GM18858 (cell line): Measurements from ENCODE around the gene ECE2.

Experiments
- ATAC-seq: cut with Tn5 transposase; IDR thresholded peaks from one replicate; pipeline ENCODE4 v1.9.1; 2021; ENCODE audit not compliant: unreplicated experiment

The ECE2 gene

DNA sequence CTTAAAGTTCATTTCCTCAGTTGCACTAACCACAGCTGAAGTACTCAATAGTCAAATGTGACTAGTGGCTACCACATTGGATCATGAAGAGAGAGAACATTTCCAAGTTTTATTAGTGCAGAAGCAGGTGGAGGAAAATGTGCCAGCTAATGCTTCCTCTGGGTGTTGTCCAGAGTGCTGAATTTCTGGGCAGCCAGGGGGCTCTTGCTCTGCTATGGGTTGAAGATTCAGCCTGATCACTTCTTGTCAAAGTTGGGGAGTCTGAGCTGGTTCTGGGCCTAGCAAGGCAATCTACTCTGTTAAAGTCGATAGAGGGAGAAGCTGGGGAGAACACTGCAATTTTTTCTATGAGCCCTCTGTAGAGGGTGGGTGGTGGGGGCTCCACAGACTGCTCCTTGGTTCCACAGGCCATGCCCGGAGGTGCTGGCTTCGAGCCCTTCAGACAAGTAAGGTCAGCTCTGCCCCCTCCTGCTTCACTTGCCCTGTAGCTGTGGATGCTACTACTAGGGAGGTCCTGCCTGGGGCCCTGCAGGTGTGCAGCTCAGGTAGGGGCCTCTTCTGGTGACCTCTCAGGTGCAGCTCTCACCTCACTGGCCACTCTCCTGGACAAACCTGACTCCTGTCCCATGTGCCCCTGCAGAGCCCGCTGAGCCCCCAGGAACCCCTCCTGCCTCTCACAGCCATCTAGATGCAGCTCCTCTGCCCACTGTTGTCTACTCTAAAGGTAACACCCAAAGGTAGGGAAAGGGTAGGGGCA is 35.3 kb upstream of the ECE2 start:
- no peak for ATAC-seq

GRCh38 chr3:184241141-184241446 is 34.7 kb upstream of the ECE2 start:
- ATAC-seq: no peak

GRCh38 chr3:184241447-184242296 is 34.1 kb upstream of the ECE2 start:
- ATAC-seq: no peak

DNA sequence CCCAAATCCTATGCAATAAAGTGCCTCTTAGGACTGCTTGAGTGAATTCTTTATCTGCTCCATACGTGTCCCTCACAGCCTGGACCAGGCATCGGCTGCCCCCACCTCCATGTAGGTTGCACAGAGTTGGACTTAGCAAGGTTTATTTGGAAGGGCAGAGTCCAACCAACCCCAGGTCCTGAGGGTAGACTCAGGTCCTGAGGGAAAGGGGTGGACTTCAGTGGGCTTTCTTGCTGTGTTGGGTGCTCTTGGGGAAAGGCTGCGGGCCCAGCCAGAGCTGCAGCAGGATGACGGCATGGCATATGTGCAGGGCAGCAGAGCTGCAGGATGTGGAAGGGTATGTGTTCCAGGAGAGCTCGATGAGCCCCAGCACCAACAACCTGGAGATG is 33.5 kb upstream of the ECE2 start:
- no peak for ATAC-seq

GRCh38 chr3:184248454-184249411 is 27.1 kb upstream of the ECE2 start, which contains the start of gene ALG3:
TSS of gene ALG3 (minus strand) at chr3:184248962. CDS start at chr3:184248940, 22 bp downstream.
- no peak for ATAC-seq

- ATAC-seq: peak; percentile 70
Observed at GRCh38 chr3:184249412-184250166, 26.2 kb upstream of the ECE2 start, which contains the start of gene EEF1AKMT4. TSS of gene EEF1AKMT4 (plus strand) at chr3:184249672. CDS start at chr3:184249695, 23 bp downstream.

DNA sequence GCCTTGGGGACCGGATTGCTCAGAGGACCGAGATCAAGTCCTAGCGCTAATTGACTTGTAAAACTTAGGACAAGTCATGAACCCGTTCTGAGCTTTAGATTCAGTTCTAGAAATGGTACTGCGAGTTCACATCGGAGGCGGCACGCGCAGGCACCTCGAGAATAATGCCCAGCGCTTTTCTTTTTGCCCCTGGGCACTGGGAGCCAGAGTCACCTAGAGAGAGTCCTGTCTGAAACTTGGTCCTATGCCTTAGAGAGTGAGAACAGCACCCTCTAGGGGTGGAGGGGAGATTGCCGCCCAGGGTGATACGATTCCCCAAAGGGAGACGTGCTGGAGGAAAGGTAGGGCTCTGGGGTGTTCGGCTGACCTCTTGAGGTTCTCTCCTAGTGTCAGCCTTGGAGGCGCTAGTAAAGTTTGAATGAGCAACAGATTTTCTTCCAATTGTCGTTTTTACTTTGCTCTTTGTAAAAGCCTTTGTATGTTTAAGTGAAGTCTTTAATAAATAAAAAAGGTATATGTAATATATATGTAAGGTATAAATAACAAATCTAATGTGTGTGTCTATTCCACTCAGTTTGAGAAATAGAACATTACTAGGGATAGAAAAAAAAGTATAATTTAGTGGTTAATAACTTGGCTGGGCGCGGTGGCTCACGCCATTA is 25.5 kb upstream of the ECE2 start:
- peak; percentile 73 for ATAC-seq

GRCh38 chr3:184255291-184256039 is 20.4 kb upstream of the ECE2 start:
- no peak for ATAC-seq

DNA sequence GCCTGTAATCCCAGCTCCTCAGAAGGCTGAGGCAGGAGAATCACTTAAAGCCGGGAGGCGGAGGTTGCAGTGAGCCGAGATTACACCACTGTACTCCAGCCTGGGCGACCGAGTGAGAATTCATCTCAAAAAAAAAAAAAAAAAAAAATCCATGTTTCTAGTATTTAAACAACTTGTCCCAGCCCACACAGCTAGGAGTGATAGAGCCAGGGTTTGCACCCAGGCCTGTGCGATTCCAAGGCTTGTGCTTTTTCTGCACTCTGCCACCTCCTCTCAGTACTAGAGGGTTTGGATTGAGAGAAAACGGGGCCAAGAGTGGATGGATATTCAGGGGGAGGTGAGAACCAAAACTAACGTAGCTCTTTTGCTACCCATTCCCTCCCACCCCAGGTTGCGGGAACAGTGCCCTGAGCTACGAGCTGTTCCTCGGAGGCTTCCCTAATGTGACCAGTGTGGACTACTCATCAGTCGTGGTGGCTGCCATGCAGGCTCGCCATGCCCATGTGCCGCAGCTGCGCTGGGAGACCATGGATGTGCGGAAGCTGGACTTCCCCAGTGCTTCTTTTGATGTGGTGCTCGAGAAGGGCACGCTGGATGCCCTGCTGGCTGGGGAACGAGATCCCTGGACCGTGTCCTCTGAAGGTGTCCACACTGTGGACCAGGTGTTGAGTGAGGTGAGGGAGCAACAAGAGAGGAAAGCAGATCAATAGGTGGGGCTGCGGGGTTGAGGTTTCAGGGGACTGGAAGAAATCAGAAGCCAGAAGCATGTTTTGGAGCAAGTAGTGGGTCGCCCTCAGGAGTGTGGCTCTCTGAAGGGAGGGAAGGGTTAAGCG is 18.5 kb upstream of the ECE2 start:
- ATAC-seq: no peak

DNA sequence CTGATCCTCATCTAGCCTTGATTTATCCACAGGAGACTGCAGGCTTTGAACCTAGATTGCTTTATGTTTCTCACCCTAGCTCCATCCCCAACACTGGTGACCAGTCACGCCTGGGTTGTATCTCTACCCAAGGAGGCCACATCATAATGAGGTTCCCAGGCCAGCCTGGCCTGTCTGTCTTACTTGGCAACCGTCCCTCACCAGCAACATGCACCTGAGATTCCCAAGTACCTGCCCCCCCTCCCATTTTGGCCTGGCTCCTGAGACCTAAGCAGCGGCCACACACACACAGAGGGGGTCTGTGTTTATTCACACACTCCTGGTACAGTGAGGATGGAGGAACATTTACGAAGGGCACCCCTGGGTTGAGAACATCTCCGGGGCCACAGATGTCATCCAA is 16.9 kb upstream of the ECE2 start:
- no peak for ATAC-seq

DNA sequence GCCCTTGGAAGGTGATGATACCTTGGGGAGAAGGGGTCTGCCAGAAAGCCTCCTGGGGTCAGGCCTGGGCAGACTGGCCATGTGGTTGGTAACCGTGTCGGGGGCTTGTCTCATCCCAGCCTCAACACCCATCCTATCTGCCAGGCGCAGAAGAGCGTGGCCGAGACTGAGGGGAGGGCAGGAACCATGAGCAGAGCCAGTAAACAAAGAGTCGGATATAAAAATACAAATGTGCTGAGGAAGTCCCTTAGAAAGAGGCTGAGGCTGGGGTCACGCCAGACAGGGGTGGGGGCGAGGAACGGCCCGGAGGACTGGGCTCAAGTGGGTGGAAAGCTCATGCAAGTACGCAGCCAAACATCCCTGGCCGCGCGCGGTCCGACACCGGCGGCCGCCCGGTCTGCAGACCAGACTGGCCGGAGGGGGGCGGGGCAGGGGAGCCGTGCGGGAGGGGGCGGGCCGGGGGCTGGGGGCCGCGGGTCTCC is 16.4 kb upstream of the ECE2 start:
- ATAC-seq: no peak

DNA sequence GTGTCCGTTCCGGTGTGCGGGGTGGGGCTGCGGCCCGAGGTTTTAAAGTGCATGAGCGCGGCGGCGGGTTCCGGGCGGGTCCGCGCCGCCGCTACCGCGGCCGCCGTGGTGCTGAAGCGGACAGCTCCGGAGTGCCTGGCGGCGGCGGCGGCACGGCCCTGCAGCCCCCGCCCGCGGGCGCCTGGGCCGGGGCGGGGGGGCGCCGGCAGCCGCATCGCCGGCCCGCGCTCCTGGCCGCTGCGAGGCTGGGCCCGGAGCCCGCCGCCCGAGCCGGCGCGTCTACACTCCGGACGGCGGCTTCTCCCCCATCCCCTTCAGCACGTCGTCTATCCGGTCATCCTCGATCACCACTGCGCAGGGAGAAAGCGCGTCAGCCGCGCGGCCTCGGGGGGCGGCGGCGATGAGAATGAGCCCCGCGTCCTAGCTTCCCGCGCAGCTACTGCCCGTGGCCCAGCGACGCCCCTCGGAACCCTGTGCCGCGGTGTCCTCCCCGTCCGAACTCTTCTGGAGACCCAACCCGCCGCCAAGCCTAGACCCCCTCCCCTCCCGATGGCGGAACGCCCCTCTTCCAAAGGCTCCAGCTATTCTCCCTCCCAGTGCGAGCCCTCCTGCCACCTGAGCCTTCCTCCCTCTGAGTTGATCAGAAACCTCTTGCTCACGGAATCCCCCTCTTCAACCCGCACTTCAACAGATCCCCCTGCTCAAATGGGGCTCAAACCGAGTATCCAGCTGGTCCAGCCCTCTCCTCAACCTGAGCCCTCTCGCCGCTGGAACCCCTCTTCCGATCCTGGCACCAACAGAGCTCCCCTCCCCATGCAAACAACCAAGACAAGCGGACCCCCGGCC is 15.7 kb upstream of the ECE2 start:
- no peak for ATAC-seq

- ATAC-seq: no peak
Observed at GRCh38 chr3:184260724-184261269, 15.0 kb upstream of the ECE2 start.

GRCh38 chr3:184261270-184261853 is 14.5 kb upstream of the ECE2 start, which contains the start of gene CAMK2N2:
TSS of gene CAMK2N2 (minus strand) at chr3:184261553. CDS start at chr3:184261285, 268 bp downstream.
- ATAC-seq: no peak

- ATAC-seq: no peak
Observed at GRCh38 chr3:184261854-184262763, 13.7 kb upstream of the ECE2 start.
